Measurements from ENCODE around the gene IL4I1.

DNA sequence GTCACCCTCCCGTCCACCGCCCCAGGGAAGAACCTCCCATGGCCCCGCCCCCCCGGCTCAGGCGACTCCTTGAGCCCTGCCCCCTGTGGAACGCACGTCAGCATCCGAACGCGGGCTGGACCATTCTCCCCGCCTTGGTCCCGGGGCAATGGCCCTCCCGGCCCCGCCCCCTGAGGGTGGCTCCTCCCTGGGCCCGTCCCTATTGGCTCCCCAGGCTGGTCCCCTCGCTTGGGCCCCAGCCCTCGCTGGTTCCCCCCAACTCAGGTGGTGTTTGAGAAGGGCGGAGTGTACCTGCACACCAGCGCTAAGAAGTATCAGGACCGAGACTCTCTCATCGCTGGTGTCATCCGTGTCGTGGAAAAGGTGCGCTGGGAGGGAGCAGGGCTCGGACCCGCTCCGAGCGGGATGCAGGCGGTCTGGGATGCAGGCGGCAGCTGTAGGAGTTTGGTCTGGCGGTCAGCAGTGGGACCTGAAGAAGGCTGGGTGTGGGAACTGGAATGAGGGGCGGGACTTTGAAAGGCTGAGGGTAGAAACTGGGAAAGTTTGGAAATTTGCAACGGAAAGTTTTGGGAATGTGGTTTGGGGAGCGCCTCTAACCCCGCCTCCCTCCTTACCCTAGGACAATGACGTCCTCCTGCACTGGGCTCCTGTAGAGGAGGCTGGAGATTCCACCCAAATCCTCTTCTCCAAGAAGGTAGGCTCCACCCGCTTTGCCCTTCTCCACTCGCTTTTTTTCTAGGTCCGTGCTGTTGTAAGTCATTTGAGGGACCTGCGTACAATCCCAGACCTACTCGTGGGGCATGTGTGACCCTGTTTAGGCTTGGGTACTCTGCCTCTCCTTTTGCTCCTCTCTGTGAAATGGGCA, 18.6 kb downstream of the IL4I1 start:
- TF ChIP-seq, protein P1, sequence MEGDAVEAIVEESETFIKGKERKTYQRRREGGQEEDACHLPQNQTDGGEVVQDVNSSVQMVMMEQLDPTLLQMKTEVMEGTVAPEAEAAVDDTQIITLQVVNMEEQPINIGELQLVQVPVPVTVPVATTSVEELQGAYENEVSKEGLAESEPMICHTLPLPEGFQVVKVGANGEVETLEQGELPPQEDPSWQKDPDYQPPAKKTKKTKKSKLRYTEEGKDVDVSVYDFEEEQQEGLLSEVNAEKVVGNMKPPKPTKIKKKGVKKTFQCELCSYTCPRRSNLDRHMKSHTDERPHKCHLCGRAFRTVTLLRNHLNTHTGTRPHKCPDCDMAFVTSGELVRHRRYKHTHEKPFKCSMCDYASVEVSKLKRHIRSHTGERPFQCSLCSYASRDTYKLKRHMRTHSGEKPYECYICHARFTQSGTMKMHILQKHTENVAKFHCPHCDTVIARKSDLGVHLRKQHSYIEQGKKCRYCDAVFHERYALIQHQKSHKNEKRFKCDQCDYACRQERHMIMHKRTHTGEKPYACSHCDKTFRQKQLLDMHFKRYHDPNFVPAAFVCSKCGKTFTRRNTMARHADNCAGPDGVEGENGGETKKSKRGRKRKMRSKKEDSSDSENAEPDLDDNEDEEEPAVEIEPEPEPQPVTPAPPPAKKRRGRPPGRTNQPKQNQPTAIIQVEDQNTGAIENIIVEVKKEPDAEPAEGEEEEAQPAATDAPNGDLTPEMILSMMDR (conservative IDR thresholded peaks at IDR 0.05; ENCODE audit: low read depth, low read length), result no peak
- TF ChIP-seq POLR2A (IDR thresholded peaks at IDR 0.05; ENCODE audit: low read depth, low read length) (no peak; the same call in 1 of the 2 replicates), CEBPB (IDR thresholded peaks at IDR 0.05; ENCODE audit: low read depth, low read length) (no peak), RFX5 (IDR thresholded peaks at IDR 0.05; ENCODE audit: low read depth, low read length) (no peak), NFE2L2 (IDR thresholded peaks at IDR 0.05; ENCODE audit: low read depth, low read length) (no peak), RAD21 (IDR thresholded peaks at IDR 0.05; ENCODE audit: low read length) (peak; percentile 2; the same call in 1 of the 2 replicates)
